GM12878 (cell line): ENCODE results near the gene TDP1. TPM values are rescaled to one million over a fixed set of nuclear protein-coding genes. Genes with fewer than 3 reads are reported as not detected.

Experiments used
- ATAC-seq: fragments of 200-7000 bp; cut with Tn5 transposase; 3 replicates; pipeline ENCODE4 v1.9.1; 2020; ENCODE audit warnings: mild to moderate bottlenecking, moderate library complexity
- BruUV-seq: library from RNA; stranded (reverse); fragments of 400-500 nt; replicated peaks from 2 replicates; lab custom pipeline; 2021; lab: Mats Ljungman, UMichigan
- CTCF ChIA-PET: fragments of 300-600 bp; sonication (Branson Sonifier 250); formaldehyde crosslinking; extraction: SDS; loops from one replicate; lab custom pipeline; 2021; ENCODE audit warnings: inconsistent platforms; lab: Yijun Ruan, JAX
- POLR2A ChIA-PET: fragments of 350-600 bp; formaldehyde crosslinking; extraction: SDS; loops from one replicate; lab custom pipeline; 2021; ENCODE audit warnings: inconsistent platforms; lab: Charles Lee
- RAD21 ChIA-PET: fragments of 300-600 bp; sonication (Branson Sonifier 250); formaldehyde crosslinking; loops from one replicate; lab custom pipeline; 2023; ENCODE audit warnings: antibody characterized with exemption; ENCODE audit not compliant: unreplicated experiment; lab: Charles Lee
- SMC1A ChIA-PET: fragments of 300-600 bp; sonication (Branson Sonifier 250); formaldehyde crosslinking; loops from one replicate; lab custom pipeline; 2023; ENCODE audit not compliant: unreplicated experiment, uncharacterized antibody; lab: Charles Lee
- DNase-seq: peaks from one replicate; pipeline ENCODE4 v3.0.0-alpha.2; 2011; ENCODE audit warnings: low read depth, low spot score
- FAIRE-seq: peaks from 3 replicates; lab custom pipeline; 2011; peaks lifted over from hg19 to GRCh38; lab: Jason Lieb, UNC
- H2AFZ ChIP-seq: 2 replicates; pipeline ENCODE4 v1.6.0; 2011; ENCODE audit warnings: low read depth, low read length, control low read depth; ENCODE audit not compliant: control insufficient read depth
- H3K27ac ChIP-seq: 2 replicates; pipeline ENCODE4 v1.5.1; 2011; ENCODE audit warnings: control low read depth; ENCODE audit not compliant: control insufficient read depth, insufficient read depth
- H3K27me3 ChIP-seq, 2 experiments: replicated peaks in 1 of 2; 2 replicates each; pipeline versions ENCODE4 v1.6.0 to v1.6.1; 2011; ENCODE audit warnings: low read length in 1 of 2; ENCODE audit not compliant: control insufficient read depth in 2 of 2, insufficient read depth in 2 of 2
- H3K36me3 ChIP-seq, 2 experiments: 2 replicates each; pipeline ENCODE4 v1.5.1; 2011; ENCODE audit warnings: low read length in 1 of 2; ENCODE audit not compliant: control insufficient read depth in 2 of 2, insufficient read depth in 2 of 2
- H3K4me1 ChIP-seq: 2 replicates; pipeline ENCODE4 v1.6.1; 2011; ENCODE audit warnings: mild to moderate bottlenecking, low read length, moderate library complexity, mixed read lengths; ENCODE audit not compliant: control insufficient read depth, insufficient read depth
- H3K4me2 ChIP-seq: 2 replicates; pipeline ENCODE4 v1.6.0; 2011; ENCODE audit warnings: control low read depth; ENCODE audit not compliant: control insufficient read depth, insufficient read depth
- H3K4me3 ChIP-seq: fragments of 200-600 bp; sonication (generic); 2 replicates; pipeline ENCODE4 v1.5.1; 2016
- H3K79me2 ChIP-seq: 2 replicates; pipeline ENCODE4 v1.6.0; 2011; ENCODE audit warnings: low read length; ENCODE audit not compliant: control insufficient read depth, insufficient read depth
- H3K9ac ChIP-seq: 2 replicates; pipeline ENCODE4 v1.8.0; 2011; ENCODE audit warnings: low read length, control low read depth, mixed read lengths; ENCODE audit not compliant: control insufficient read depth, insufficient read depth
- H3K9me3 ChIP-seq: replicated peaks from 3 replicates; pipeline ENCODE4 v1.5.1; 2011; ENCODE audit warnings: mild to moderate bottlenecking, low read length; ENCODE audit not compliant: control insufficient read depth, insufficient read depth
- H4K20me1 ChIP-seq: 2 replicates; pipeline ENCODE4 v1.6.0; 2011; ENCODE audit not compliant: control insufficient read depth, insufficient read depth
- HDGF ChIP-seq: fragments of 450-650 bp; IDR thresholded peaks from 2 replicates; pipeline ENCODE4 v1.6.1; 2016; ENCODE audit warnings: antibody characterized with exemption
- PML ChIP-seq: IDR thresholded peaks from 2 replicates; pipeline ENCODE4 v1.6.1; 2012; ENCODE audit warnings: low read length, inconsistent platforms
- WRNIP1 ChIP-seq: IDR thresholded peaks from 2 replicates; pipeline ENCODE4 v1.6.1; 2011; ENCODE audit warnings: low read depth, low read length, improper control_type of control experiment, borderline replicate concordance
- ZNF24 ChIP-seq: fragments of 450-650 bp; IDR thresholded peaks from 2 replicates; pipeline ENCODE4 v1.6.1; 2017; ENCODE audit warnings: antibody characterized with exemption, mild to moderate bottlenecking
- WGBS: methylation state at CpG from one replicate; pipeline ENCODE4 v1.1.6; 2016; ENCODE audit warnings: low lambda C conversion rate; ENCODE audit not compliant: insufficient replicate concordance, insufficient coverage; ENCODE audit errors: missing lambda C conversion rate; 5-methylcytosine and 5-hydroxymethylcytosine counted together
- in situ Hi-C: fragments of 300-500 bp; cut with MboI; formaldehyde crosslinking; loops from 9 replicates; pipeline ENCODE4 v1.14.3; 2018; ENCODE audit warnings: mixed read lengths
- intact Hi-C: fragments of 100-400 bp; cut with micrococcal nuclease; formaldehyde crosslinking; loops from one replicate; pipeline ENCODE4 v1.14.2; 2022; ENCODE audit not compliant: unreplicated experiment
- polyA plus RNA-seq, 11 experiments: library from polyadenylated mRNA; depleted of rRNA in 4 of 11; unstranded in 6 of 11; stranded (reverse) in 5 of 11; fragments of >200 nt; fragmentation: Nextera tagmentation in 4 of 11; fragmentation: Illumina TruSeq in 1 of 11; extraction: Ambion mirVana in 4 of 11; extraction: Trizol in 1 of 11; gene quantifications; 1 replicate in 1 of 11; 2 replicates in 10 of 11; pipeline versions ENCODE4 v1.2.1 to v1.2.3, GENCODE V29; 2011 to 2016; ENCODE audit warnings: inconsistent platforms in 2 of 11, missing spikeins in 2 of 11, low read depth in 1 of 11
- total RNA-seq, 4 experiments: library from RNA; depleted of rRNA in 3 of 4; stranded (reverse); fragments of >200 nt in 3 of 4; fragmentation: Illumina TruSeq in 1 of 4; extraction: Trizol in 1 of 4; gene quantifications; 2 replicates each; pipeline versions ENCODE4 v1.2.1 to v1.2.3, GENCODE V29; 2013 to 2021
- TF ChIP-seq, protein P1 (sequence below): fragments of 450-650 bp; IDR thresholded peaks from 2 replicates; pipeline ENCODE4 v1.6.1; 2017; ENCODE audit warnings: low read depth, mild to moderate bottlenecking, moderate library complexity
- TF ChIP-seq, protein P2 (sequence below): IDR thresholded peaks from 2 replicates; pipeline ENCODE4 v1.6.1; 2011; ENCODE audit warnings: low read depth, low read length, improper control_type of control experiment, borderline replicate concordance

The TDP1 gene
- total and polyA plus RNA-seq, 10 of the 15 experiments (the other 5 are each of a cell fraction or from before 2014, with no cell fraction given), result 40.2 to 60.4 (median 54.1) TPM

DNA sequence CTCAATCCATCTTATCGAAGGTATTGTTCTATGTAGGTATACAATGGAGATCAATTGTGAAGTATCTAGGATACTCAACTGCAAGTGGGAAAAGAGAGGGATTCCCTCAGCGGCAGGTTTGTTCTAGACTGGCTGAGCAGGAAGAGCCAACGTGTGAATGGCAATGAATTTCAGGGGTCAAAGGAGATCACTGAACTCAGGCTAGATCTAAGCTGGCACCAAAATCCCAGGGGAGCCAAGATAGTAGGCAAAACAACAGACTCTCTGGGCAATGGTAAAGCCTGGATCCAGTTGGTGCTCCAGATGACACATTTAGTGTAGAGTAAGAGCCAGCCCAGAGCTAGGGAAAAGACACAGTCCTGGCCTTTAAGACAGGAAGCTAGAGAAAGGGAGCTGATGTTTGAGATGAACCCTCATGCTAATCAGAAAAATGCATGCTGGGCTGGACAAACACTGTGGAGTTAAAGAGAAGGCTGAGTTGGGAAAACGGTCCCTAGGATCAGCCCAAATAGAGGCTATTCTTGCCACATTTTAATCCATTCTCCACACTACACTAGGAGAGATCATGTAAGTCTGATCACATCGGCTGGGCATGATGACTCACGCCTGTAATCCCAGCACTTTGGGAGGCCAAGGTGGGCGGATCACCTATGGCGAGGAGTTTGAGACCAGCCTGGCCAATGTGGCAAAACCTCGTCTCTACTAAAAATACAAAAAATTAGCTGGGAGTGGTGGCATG is 46.8 kb upstream of the TDP1 start:
- H3K9me3 ChIP-seq, result no peaks in the 10 kb centered on the region
- H4K20me1 ChIP-seq, result no peaks in the 10 kb centered on the region
- no peak overlapping the region for H3K27ac ChIP-seq
- ATAC-seq (no peak), FAIRE-seq (peak; percentile 52), DNase-seq (no peak)
- in situ Hi-C loops, result no loop called here
- H3K4me1 ChIP-seq, result no peaks in the 10 kb centered on the region
- no peak overlapping the region for H3K4me2 ChIP-seq
- 88% methylated on average over 9 of the region's 9 CpGs for WGBS
- BruUV-seq, result no TSS peak
- H2AFZ ChIP-seq, result no peak overlapping the region
- H3K27me3 ChIP-seq, result no peaks in the 10 kb centered on the region
- no peak overlapping the region for H3K4me3 ChIP-seq
- SMC1A ChIA-PET, result no interaction called here
- H3K79me2 ChIP-seq, result no peaks in the 10 kb centered on the region
- no peak overlapping the region for H3K9ac ChIP-seq
- intact Hi-C loops, result no loop called here
- POLR2A ChIA-PET, result no interaction called here
- CTCF ChIA-PET, result no interaction called here
- no peaks in the 10 kb centered on the region for H3K36me3 ChIP-seq
- TF ChIP-seq, protein P1, sequence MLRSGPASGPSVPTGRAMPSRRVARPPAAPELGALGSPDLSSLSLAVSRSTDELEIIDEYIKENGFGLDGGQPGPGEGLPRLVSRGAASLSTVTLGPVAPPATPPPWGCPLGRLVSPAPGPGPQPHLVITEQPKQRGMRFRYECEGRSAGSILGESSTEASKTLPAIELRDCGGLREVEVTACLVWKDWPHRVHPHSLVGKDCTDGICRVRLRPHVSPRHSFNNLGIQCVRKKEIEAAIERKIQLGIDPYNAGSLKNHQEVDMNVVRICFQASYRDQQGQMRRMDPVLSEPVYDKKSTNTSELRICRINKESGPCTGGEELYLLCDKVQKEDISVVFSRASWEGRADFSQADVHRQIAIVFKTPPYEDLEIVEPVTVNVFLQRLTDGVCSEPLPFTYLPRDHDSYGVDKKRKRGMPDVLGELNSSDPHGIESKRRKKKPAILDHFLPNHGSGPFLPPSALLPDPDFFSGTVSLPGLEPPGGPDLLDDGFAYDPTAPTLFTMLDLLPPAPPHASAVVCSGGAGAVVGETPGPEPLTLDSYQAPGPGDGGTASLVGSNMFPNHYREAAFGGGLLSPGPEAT, result no peak
- no peak for TF ChIP-seq WRNIP1
- TF ChIP-seq ZNF24, result no peak
- no peak for TF ChIP-seq HDGF
- TF ChIP-seq PML, result no peak
- TF ChIP-seq, protein P2, sequence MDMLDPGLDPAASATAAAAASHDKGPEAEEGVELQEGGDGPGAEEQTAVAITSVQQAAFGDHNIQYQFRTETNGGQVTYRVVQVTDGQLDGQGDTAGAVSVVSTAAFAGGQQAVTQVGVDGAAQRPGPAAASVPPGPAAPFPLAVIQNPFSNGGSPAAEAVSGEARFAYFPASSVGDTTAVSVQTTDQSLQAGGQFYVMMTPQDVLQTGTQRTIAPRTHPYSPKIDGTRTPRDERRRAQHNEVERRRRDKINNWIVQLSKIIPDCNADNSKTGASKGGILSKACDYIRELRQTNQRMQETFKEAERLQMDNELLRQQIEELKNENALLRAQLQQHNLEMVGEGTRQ, result no peak
- RAD21 ChIA-PET, result no interaction called here
